ENCODE data around the gene AP3B1. TPM values are rescaled to one million over a fixed set of nuclear protein-coding genes. Genes with fewer than 3 reads are reported as not detected.

Gene AP3B1
- total and polyA plus RNA-seq, 2 of the 8 experiments (the other 6 are each of a cell fraction or from before 2014, with no cell fraction given): 45.8 to 48.3 TPM

- POLR2A ChIA-PET (ENCODE audit: partially characterized antibody): no interaction called here
- no peak for FAIRE-seq
- 15% methylated on average over 5 of the region's 5 CpGs; no CpG with 5 or more reads in 1 of the 2 experiments for WGBS, 2 experiments (ENCODE audit: extremely low coverage in 1 of 2, insufficient coverage in 1 of 2, insufficient read length in 1 of 2, insufficient replicate concordance in 2 of 2, low coverage in 1 of 2, low lambda C conversion rate in 2 of 2, missing lambda C conversion rate in 1 of 2)
These were observed 303.4 kb downstream of the AP3B1 start for GRCh38 chr5:77991084-77991483.

More at GRCh38 chr5:77991084-77991483, 303.4 kb downstream of the AP3B1 start:
- no peak overlapping the region for H4K8ac ChIP-seq (ENCODE audit: extremely low read depth, insufficient read depth, low read length)
- peaks cover 12 to 32% (median 25%) of the 10 kb centered on the region in 4 experiments for H3K4me1 ChIP-seq (replicated peaks in 1 of 4; ENCODE audit: control insufficient read depth in 3 of 4, insufficient read depth in 4 of 4, low read length in 3 of 4)
- peak overlapping the region; percentile 5 to 6; a peak in 2 of 4 replicates for H3K4me2 ChIP-seq (ENCODE audit: insufficient read depth in 1 of 2, low read depth in 2 of 2, low read length in 2 of 2)
- no peak overlapping the region for H2BK5ac ChIP-seq (ENCODE audit: low read depth, low read length)
- peaks cover 3 to 13% of the 10 kb centered on the region in 2 experiments for H4K20me1 ChIP-seq (replicated peaks in 1 of 2; ENCODE audit: control insufficient read depth in 1 of 2, insufficient read depth in 2 of 2, low read length in 2 of 2)
- H2BK120ac ChIP-seq (replicated peaks; ENCODE audit: low read depth, low read length): no peak overlapping the region
- no peak overlapping the region for H3K27ac ChIP-seq (ENCODE audit: low read depth, low read length)
- no peak overlapping the region for H3K56ac ChIP-seq (replicated peaks; ENCODE audit: insufficient read length, low read depth, low read length)
- H3K23me2 ChIP-seq (ENCODE audit: low read depth, low read length): no peaks in the 10 kb centered on the region
- no peaks in the 10 kb centered on the region for H3K79me1 ChIP-seq (ENCODE audit: low read depth, low read length)
- no peaks in the 10 kb centered on the region for H3K9me3 ChIP-seq (ENCODE audit: insufficient read depth in 2 of 2, low read depth in 1 of 2, low read length in 1 of 2)
- H3K23ac ChIP-seq (ENCODE audit: insufficient read length): no peak overlapping the region
- peak overlapping the region; percentile 73 for H3K4ac ChIP-seq (replicated peaks; ENCODE audit: insufficient read length, low read depth, low read length)
- H2BK12ac ChIP-seq (ENCODE audit: low read depth, low read length): no peak overlapping the region
- H3K18ac ChIP-seq (ENCODE audit: extremely low read depth, low read length): no peak overlapping the region
- DNase-seq (ENCODE audit: low read depth in 1 of 2, low spot score in 2 of 2): peak in 1 of 2 experiments; percentile 57
- H2AFZ ChIP-seq (ENCODE audit: low read length): no peak overlapping the region
- H4K5ac ChIP-seq (ENCODE audit: insufficient read length, low read depth, low read length): no peak overlapping the region
- no peaks in the 10 kb centered on the region for H3K79me2 ChIP-seq (ENCODE audit: control insufficient read depth in 1 of 2, insufficient read depth in 2 of 2, low read length in 2 of 2)
- CTCF ChIA-PET (ENCODE audit: partially characterized antibody): interaction anchor here (0.8 to 2.8 kb wide), 3 partner anchors 11 to 433 kb away, joined by 4 to 13 read pairs (median 4); no protein-coding TSS in a partner anchor
- H2BK15ac ChIP-seq (ENCODE audit: low read length): no peak overlapping the region
- H4K91ac ChIP-seq (replicated peaks; ENCODE audit: insufficient read length, low read length): no peak overlapping the region
- H3K4me3 ChIP-seq (ENCODE audit: extremely low read depth in 1 of 4, insufficient read depth in 2 of 4, low read depth in 3 of 4, low read length in 4 of 4): no peak overlapping the region; a peak in 1 of 8 replicates
- H3K14ac ChIP-seq (ENCODE audit: insufficient read length): no peak overlapping the region
- no peaks in the 10 kb centered on the region for H3K36me3 ChIP-seq (ENCODE audit: control insufficient read depth in 2 of 4, insufficient read depth in 4 of 4, low read length in 3 of 4)
- no peak for TF ChIP-seq JUND (IDR thresholded peaks at IDR 0.05; ENCODE audit: low read length)
- TF ChIP-seq CTCF (IDR thresholded peaks at IDR 0.05; ENCODE audit: control extremely low read depth in 1 of 3, insufficient read depth in 1 of 3, low read depth in 1 of 3, low read length in 3 of 3): peak in 2 of 3 experiments; percentile 30 to 53; a peak in 2 of 4 replicates
- TF ChIP-seq HDAC2 (IDR thresholded peaks at IDR 0.05; ENCODE audit: borderline replicate concordance in 1 of 2, low read depth in 2 of 2, low read length in 2 of 2): 0 out of 4 replicates have a peak, but pooled peaks of 1 of the 2 experiments have one; percentile 48
- no peak for TF ChIP-seq GABPA (IDR thresholded peaks at IDR 0.05; ENCODE audit: borderline replicate concordance, insufficient read depth, low read length)
- TF ChIP-seq RAD21 (IDR thresholded peaks at IDR 0.05 in 1 of 2, conservative IDR thresholded peaks at IDR 0.05 in 1 of 2; ENCODE audit: low read depth in 2 of 2, low read length in 2 of 2): peak; percentile 27 to 37; a peak in 2 of 4 replicates
- H2AK5ac ChIP-seq (ENCODE audit: low read depth, low read length): no peak overlapping the region
- no peak overlapping the region for H2BK20ac ChIP-seq (ENCODE audit: low read length)
- H3K9ac ChIP-seq (replicated peaks in 1 of 4; ENCODE audit: extremely low read depth in 1 of 4, low read depth in 3 of 4, low read length in 3 of 4): no peak overlapping the region
- H3K27me3 ChIP-seq (replicated peaks in 1 of 4; ENCODE audit: control insufficient read depth in 3 of 4, extremely low read depth in 1 of 4, insufficient read depth in 3 of 4, low read length in 3 of 4): peaks cover 0 to 21% (median 16%) of the 10 kb centered on the region in 4 experiments; a peak in 6 of 7 replicates

Data from H1 (cell line).